Measurements from ENCODE around the gene COA3.

Gene COA3

GRCh38 chr17:42791948-42792347 lies 6.6 kb downstream of the COA3 start:
- no peak overlapping the region for H2AFZ ChIP-seq (ENCODE audit: low read length)
- H2BK120ac ChIP-seq (ENCODE audit: low read depth, low read length) = no peak overlapping the region
- WGBS, 2 donors (ENCODE audit: extremely low coverage in 2 of 2, insufficient read length in 2 of 2, insufficient replicate concordance in 1 of 2) = no CpG with 5 or more reads among the region's 2 CpGs
- H2BK5ac ChIP-seq (ENCODE audit: low read length) = no peak overlapping the region
- no peaks in the 10 kb centered on the region for H3K27me3 ChIP-seq (ENCODE audit: control insufficient read depth in 3 of 3, insufficient read depth in 3 of 3, low read depth in 1 of 3, low read length in 3 of 3)
- peaks cover 4 to 18% of the 10 kb centered on the region in 2 donors for H3K36me3 ChIP-seq (replicated peaks in 1 of 2; ENCODE audit: control insufficient read depth in 2 of 2, insufficient read depth in 2 of 2, low read length in 2 of 2)
- H3K27ac ChIP-seq (replicated peaks; ENCODE audit: low read length) = no peak overlapping the region
- H2AK5ac ChIP-seq (ENCODE audit: low read depth, low read length) = no peak overlapping the region
- no peak overlapping the region for H4K8ac ChIP-seq (ENCODE audit: low read depth, low read length)
- H3K4ac ChIP-seq (ENCODE audit: low read length) = no peak overlapping the region
- H3K4me3 ChIP-seq (ENCODE audit: low read length in 2 of 2) = no peak overlapping the region
- no peak for DNase-seq (ENCODE audit: low spot score)
- no peak overlapping the region for H3K18ac ChIP-seq (ENCODE audit: low read length)
- no peaks in the 10 kb centered on the region for H3K79me1 ChIP-seq (ENCODE audit: low read depth, low read length)
- no peak overlapping the region for H3K4me2 ChIP-seq (ENCODE audit: insufficient read depth, low read length, poor library complexity, severe bottlenecking)
- no peak overlapping the region for H3K9ac ChIP-seq (ENCODE audit: low read depth, low read length, poor library complexity)
- H3K14ac ChIP-seq (ENCODE audit: low read length) = no peak overlapping the region
- no peak overlapping the region for H3K23ac ChIP-seq (ENCODE audit: low read depth, low read length, poor library complexity)
- no peak overlapping the region for H2BK15ac ChIP-seq (ENCODE audit: low read length)
- no peaks in the 10 kb centered on the region for H3K4me1 ChIP-seq (ENCODE audit: control insufficient read depth in 2 of 2, insufficient read depth in 1 of 2, low read depth in 1 of 2, low read length in 2 of 2)
- H4K91ac ChIP-seq (ENCODE audit: low read depth, low read length, poor library complexity) = no peak overlapping the region
- H3K9me3 ChIP-seq (replicated peaks in 1 of 2; ENCODE audit: control insufficient read depth in 2 of 2, insufficient read depth in 1 of 2, low read depth in 1 of 2, low read length in 2 of 2) = no peaks in the 10 kb centered on the region
- H2BK12ac ChIP-seq (ENCODE audit: low read length) = no peak overlapping the region

- Histone ChIP-seq H3K27ac (replicated peaks; ENCODE audit: low read length) (no peak overlapping the region), H2BK15ac (ENCODE audit: low read length) (no peak overlapping the region), H3K36me3 (replicated peaks in 1 of 2; ENCODE audit: control insufficient read depth in 2 of 2, insufficient read depth in 2 of 2, low read length in 2 of 2) (no peaks in the 10 kb centered on the region), H3K18ac (ENCODE audit: low read length) (no peak overlapping the region), H3K14ac (ENCODE audit: low read length) (no peak overlapping the region), H3K4me2 (ENCODE audit: insufficient read depth, low read length, poor library complexity, severe bottlenecking) (no peak overlapping the region), H3K23ac (ENCODE audit: low read depth, low read length, poor library complexity) (no peak overlapping the region), H2BK120ac (ENCODE audit: low read depth, low read length) (no peak overlapping the region), H3K9ac (ENCODE audit: low read depth, low read length, poor library complexity) (no peak overlapping the region), H3K9me3 (replicated peaks in 1 of 2; ENCODE audit: control insufficient read depth in 2 of 2, insufficient read depth in 1 of 2, low read depth in 1 of 2, low read length in 2 of 2) (no peaks in the 10 kb centered on the region), H3K27me3 (ENCODE audit: control insufficient read depth in 3 of 3, insufficient read depth in 3 of 3, low read depth in 1 of 3, low read length in 3 of 3) (peaks cover 0 to 9% (median 0%) of the 10 kb centered on the region in 3 experiments), H3K4ac (ENCODE audit: low read length) (no peak overlapping the region), H3K4me1 (ENCODE audit: control insufficient read depth in 2 of 2, insufficient read depth in 1 of 2, low read depth in 1 of 2, low read length in 2 of 2) (no peaks in the 10 kb centered on the region), H4K8ac (ENCODE audit: low read depth, low read length) (no peak overlapping the region), H2BK12ac (ENCODE audit: low read length) (no peak overlapping the region), H4K91ac (ENCODE audit: low read depth, low read length, poor library complexity) (no peak overlapping the region), H2BK5ac (ENCODE audit: low read length) (no peak overlapping the region), H2AK5ac (ENCODE audit: low read depth, low read length) (no peak overlapping the region), H2AFZ (ENCODE audit: low read length) (no peak overlapping the region), H3K79me1 (ENCODE audit: low read depth, low read length) (no peaks in the 10 kb centered on the region), H3K4me3 (ENCODE audit: low read length in 2 of 2) (no peak overlapping the region)
- WGBS, 2 donors (ENCODE audit: extremely low coverage in 2 of 2, insufficient read length in 2 of 2, insufficient replicate concordance in 1 of 2) = no CpG with 5 or more reads among the region's 11 CpGs
- DNase-seq (ENCODE audit: low spot score) = no peak
These were observed 11.2 kb downstream of the COA3 start for GRCh38 chr17:42787266-42787665.

- Histone ChIP-seq H3K14ac (ENCODE audit: low read length) (no peak overlapping the region), H3K27ac (replicated peaks; ENCODE audit: low read length) (no peak overlapping the region), H2BK5ac (ENCODE audit: low read length) (no peak overlapping the region), H2AK5ac (ENCODE audit: low read depth, low read length) (peak overlapping the region; percentile 23), H3K4me2 (ENCODE audit: insufficient read depth, low read length, poor library complexity, severe bottlenecking) (no peak overlapping the region), H2BK15ac (ENCODE audit: low read length) (no peak overlapping the region), H4K8ac (ENCODE audit: low read depth, low read length) (no peak overlapping the region), H3K23ac (ENCODE audit: low read depth, low read length, poor library complexity) (peak overlapping the region; percentile 9), H3K4me3 (ENCODE audit: low read length in 2 of 2) (no peak overlapping the region), H3K79me1 (ENCODE audit: low read depth, low read length) (no peaks in the 10 kb centered on the region), H3K4me1 (ENCODE audit: control insufficient read depth in 2 of 2, insufficient read depth in 1 of 2, low read depth in 1 of 2, low read length in 2 of 2) (peaks cover 0 to 5% of the 10 kb centered on the region in 2 donors), H2BK120ac (ENCODE audit: low read depth, low read length) (no peak overlapping the region), H4K91ac (ENCODE audit: low read depth, low read length, poor library complexity) (no peak overlapping the region), H3K36me3 (replicated peaks in 1 of 2; ENCODE audit: control insufficient read depth in 2 of 2, insufficient read depth in 2 of 2, low read length in 2 of 2) (peaks cover 0 to 2% of the 10 kb centered on the region in 2 donors), H3K9ac (ENCODE audit: low read depth, low read length, poor library complexity) (no peak overlapping the region), H3K4ac (ENCODE audit: low read length) (peak overlapping the region; percentile 70), H2BK12ac (ENCODE audit: low read length) (peak overlapping the region; percentile 16), H3K27me3 (ENCODE audit: control insufficient read depth in 3 of 3, insufficient read depth in 3 of 3, low read depth in 1 of 3, low read length in 3 of 3) (peaks cover 0 to 25% (median 8%) of the 10 kb centered on the region in 3 experiments), H3K9me3 (replicated peaks in 1 of 2; ENCODE audit: control insufficient read depth in 2 of 2, insufficient read depth in 1 of 2, low read depth in 1 of 2, low read length in 2 of 2) (no peaks in the 10 kb centered on the region), H2AFZ (ENCODE audit: low read length) (no peak overlapping the region), H3K18ac (ENCODE audit: low read length) (no peak overlapping the region)
- WGBS, 2 donors (ENCODE audit: extremely low coverage in 2 of 2, insufficient read length in 2 of 2, insufficient replicate concordance in 1 of 2) = no CpG with 5 or more reads among the region's 52 CpGs
- no peak for DNase-seq (ENCODE audit: low spot score)
These were observed 13.5 kb downstream of the COA3 start for GRCh38 chr17:42784811-42785592.

- H3K4ac ChIP-seq (ENCODE audit: low read length) = no peak overlapping the region
- peaks cover 0 to 25% (median 8%) of the 10 kb centered on the region in 3 experiments for H3K27me3 ChIP-seq (ENCODE audit: control insufficient read depth in 3 of 3, insufficient read depth in 3 of 3, low read depth in 1 of 3, low read length in 3 of 3)
- H2AK5ac ChIP-seq (ENCODE audit: low read depth, low read length) = no peak overlapping the region
These were observed 14.1 kb downstream of the COA3 start for GRCh38 chr17:42784409-42784808.

More at GRCh38 chr17:42784409-42784808, 14.1 kb downstream of the COA3 start:
- H2AFZ ChIP-seq (ENCODE audit: low read length) = no peak overlapping the region
- no peak overlapping the region for H3K18ac ChIP-seq (ENCODE audit: low read length)
- H2BK120ac ChIP-seq (ENCODE audit: low read depth, low read length) = no peak overlapping the region
- peak overlapping the region; percentile 47 for H3K14ac ChIP-seq (ENCODE audit: low read length)
- H4K8ac ChIP-seq (ENCODE audit: low read depth, low read length) = no peak overlapping the region
- no peak overlapping the region for H3K9ac ChIP-seq (ENCODE audit: low read depth, low read length, poor library complexity)
- H3K4me2 ChIP-seq (ENCODE audit: insufficient read depth, low read length, poor library complexity, severe bottlenecking) = no peak overlapping the region
- H3K9me3 ChIP-seq (replicated peaks in 1 of 2; ENCODE audit: control insufficient read depth in 2 of 2, insufficient read depth in 1 of 2, low read depth in 1 of 2, low read length in 2 of 2) = no peaks in the 10 kb centered on the region
- WGBS, 2 donors (ENCODE audit: extremely low coverage in 2 of 2, insufficient read length in 2 of 2, insufficient replicate concordance in 1 of 2) = no CpG with 5 or more reads among the region's 25 CpGs
- H3K23ac ChIP-seq (ENCODE audit: low read depth, low read length, poor library complexity) = no peak overlapping the region
- no peak overlapping the region for H2BK5ac ChIP-seq (ENCODE audit: low read length)
- peaks cover 2 to 8% of the 10 kb centered on the region in 2 donors for H3K36me3 ChIP-seq (replicated peaks in 1 of 2; ENCODE audit: control insufficient read depth in 2 of 2, insufficient read depth in 2 of 2, low read length in 2 of 2)
- no peak overlapping the region for H2BK12ac ChIP-seq (ENCODE audit: low read length)
- no peak overlapping the region for H2BK15ac ChIP-seq (ENCODE audit: low read length)
- H3K4me3 ChIP-seq (ENCODE audit: low read length in 2 of 2) = no peak overlapping the region
- no peak overlapping the region for H3K27ac ChIP-seq (replicated peaks; ENCODE audit: low read length)
- H3K4me1 ChIP-seq (ENCODE audit: control insufficient read depth in 2 of 2, insufficient read depth in 1 of 2, low read depth in 1 of 2, low read length in 2 of 2) = peaks cover 0 to 9% of the 10 kb centered on the region in 2 donors
- no peak overlapping the region for H4K91ac ChIP-seq (ENCODE audit: low read depth, low read length, poor library complexity)
- no peak for DNase-seq (ENCODE audit: low spot score)
- H3K79me1 ChIP-seq (ENCODE audit: low read depth, low read length) = no peaks in the 10 kb centered on the region
